GM12865 (cell line): Measurements from ENCODE around the gene TAS2R20.

Experiments
- DNase-seq: peaks from one replicate; pipeline ENCODE4 v3.0.0; 2010; ENCODE audit warnings: low read depth
- H3K4me3 ChIP-seq: 2 replicates; pipeline ENCODE4 v1.5.1; 2011; ENCODE audit warnings: mild to moderate bottlenecking, low read depth, low read length, control low read depth
- TF ChIP-seq, protein P1 (sequence below): IDR thresholded peaks from 2 replicates; pipeline ENCODE4 v1.5.1; 2011; ENCODE audit warnings: low read length, control low read depth, low read depth, inconsistent platforms; ENCODE audit not compliant: insufficient read depth; ENCODE audit errors: missing control alignments

The TAS2R20 gene

DNA sequence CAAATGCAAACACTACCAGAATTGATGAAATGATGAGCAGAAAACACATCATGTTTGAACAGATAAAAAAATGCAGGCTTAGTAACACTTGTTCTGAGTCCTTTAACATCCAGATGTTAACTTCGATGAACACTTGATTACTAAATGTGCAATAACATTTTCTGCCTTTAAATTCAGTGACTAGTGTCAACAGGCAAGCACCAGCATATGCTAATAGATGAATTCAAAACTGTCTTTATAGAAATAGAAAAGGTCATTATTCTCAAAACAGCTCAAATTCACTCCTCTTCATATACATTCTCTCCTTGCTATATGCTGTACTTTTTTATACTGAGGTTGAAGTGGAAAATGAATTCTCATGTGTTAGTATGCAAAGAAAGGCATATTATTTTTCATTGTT, 24.4 kb upstream of the TAS2R20 start, which contains the start of gene TAS2R19:
TAS2R19 (minus strand) TSS at position 101 of the 400 bp plus-strand sequence; CDS start at position 52, 49 bp downstream.
- DNase-seq = no peak
- no peak within 1 kb of the TSS for H3K4me3 ChIP-seq
- TF ChIP-seq, protein P1, sequence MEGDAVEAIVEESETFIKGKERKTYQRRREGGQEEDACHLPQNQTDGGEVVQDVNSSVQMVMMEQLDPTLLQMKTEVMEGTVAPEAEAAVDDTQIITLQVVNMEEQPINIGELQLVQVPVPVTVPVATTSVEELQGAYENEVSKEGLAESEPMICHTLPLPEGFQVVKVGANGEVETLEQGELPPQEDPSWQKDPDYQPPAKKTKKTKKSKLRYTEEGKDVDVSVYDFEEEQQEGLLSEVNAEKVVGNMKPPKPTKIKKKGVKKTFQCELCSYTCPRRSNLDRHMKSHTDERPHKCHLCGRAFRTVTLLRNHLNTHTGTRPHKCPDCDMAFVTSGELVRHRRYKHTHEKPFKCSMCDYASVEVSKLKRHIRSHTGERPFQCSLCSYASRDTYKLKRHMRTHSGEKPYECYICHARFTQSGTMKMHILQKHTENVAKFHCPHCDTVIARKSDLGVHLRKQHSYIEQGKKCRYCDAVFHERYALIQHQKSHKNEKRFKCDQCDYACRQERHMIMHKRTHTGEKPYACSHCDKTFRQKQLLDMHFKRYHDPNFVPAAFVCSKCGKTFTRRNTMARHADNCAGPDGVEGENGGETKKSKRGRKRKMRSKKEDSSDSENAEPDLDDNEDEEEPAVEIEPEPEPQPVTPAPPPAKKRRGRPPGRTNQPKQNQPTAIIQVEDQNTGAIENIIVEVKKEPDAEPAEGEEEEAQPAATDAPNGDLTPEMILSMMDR = no peak

DNA sequence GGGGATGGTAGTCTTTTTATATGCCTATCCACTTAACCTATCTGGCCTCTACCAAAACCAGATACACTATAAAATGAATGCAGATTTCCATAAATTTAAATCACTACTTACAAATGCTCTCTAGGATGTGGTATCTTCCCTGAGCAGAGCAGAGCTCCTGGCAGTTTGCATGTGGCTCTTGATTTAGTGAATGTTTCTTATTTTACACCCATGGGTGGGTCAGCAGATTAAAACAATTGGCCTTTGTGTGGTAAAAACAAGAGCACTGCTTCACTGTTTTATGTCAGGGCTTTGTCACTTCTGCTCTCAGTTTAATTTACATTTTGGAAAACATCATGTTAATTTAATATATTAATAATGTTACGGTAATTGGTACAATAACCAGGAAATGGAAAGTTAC, 18.8 kb upstream of the TAS2R20 start:
- no peak overlapping the region for H3K4me3 ChIP-seq
- no peak for DNase-seq
- TF ChIP-seq, protein P1 = no peak

DNA sequence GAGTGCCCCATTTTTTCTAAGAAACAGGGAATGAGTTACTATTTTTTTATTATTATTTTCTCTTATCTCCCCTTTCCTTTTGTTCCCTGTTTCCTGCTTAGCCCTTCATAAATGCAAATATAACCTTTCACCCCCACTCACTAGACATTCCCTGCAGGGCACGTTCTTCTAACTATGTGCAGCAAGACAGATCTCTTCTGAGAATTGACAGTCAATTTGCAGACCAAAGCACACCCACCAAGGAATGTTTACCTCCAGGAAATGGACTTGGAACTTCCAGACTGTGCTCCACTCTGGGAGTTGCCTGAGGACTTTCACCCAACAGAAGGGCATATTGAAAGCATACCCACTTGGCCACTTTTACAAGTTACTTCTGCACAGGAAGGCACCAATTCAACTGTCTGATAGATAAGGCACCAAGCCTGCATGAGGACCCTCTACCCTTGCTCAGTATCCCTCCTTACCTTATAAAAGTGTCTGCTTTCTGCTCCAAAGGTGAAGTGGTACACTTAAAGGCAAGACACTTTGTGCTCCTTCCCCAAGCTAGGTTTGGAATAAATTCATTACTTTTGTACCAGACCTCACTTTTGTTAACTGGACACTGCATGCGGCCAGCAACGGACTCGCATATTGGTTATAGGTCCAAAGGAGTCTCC, 17.8 kb upstream of the TAS2R20 start:
- H3K4me3 ChIP-seq = no peak overlapping the region
- TF ChIP-seq, protein P1 = no peak
- DNase-seq = no peak

DNA sequence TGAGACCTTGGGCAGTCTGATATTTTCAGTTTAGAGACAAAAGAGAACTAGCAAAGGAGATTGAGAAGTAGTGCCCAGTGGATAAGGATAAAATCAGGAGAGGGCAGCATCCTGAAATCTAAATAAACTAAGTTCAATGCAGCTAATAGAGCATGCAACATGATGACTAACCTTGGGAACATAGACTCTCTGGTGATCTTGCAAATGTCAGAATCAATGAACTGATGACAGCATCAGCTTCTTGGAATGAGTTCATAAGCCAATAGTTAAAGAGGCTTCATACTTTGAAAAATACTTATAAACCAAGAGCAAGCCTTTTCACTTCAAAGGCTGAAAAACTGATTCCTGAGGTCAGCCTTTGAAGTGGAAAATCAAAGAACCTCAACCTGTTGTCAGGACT, 16.1 kb upstream of the TAS2R20 start:
- no peak for DNase-seq
- TF ChIP-seq, protein P1 = no peak
- no peak overlapping the region for H3K4me3 ChIP-seq

DNA sequence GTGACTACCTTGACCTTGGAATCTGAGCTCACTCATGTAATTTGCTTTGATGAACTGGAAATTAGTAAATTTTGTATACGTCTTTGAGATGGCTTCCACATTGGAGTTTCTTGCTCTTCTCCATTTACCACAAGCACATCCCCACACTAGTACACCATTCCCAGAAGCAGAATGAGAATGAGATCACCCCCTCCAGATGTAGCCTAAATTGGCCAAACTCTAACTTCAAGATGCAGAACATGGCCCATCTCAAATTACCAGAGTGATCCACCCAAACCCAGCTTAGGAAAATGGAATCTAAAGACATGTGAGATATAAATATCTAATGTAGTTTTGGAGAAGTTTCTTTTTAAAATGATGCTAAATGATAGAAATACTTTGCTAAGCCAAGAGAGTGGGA, 9.5 kb upstream of the TAS2R20 start:
- TF ChIP-seq, protein P1 = no peak
- DNase-seq = no peak
- H3K4me3 ChIP-seq = no peak overlapping the region

DNA sequence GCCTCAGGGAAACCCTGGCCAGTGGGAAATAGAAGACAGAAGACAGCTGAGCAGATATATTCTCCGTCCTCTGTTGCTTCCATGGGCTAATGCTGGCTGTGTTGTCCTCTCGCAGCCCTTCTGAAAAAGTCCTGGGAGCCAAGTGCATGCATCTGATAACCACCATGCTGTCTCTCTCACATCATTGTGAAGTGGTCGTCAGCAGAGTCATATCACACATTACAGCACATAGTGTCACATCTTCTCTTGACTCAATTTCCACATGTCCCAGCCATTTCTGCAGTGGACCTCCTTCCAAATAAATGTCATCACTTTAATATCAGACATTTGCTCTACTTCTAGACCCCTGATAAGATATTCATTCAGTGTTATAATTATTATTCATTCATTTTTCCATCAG, 3.8 kb downstream of the TAS2R20 start:
- H3K4me3 ChIP-seq = no peak overlapping the region
- TF ChIP-seq, protein P1 = no peak
- DNase-seq = no peak

DNA sequence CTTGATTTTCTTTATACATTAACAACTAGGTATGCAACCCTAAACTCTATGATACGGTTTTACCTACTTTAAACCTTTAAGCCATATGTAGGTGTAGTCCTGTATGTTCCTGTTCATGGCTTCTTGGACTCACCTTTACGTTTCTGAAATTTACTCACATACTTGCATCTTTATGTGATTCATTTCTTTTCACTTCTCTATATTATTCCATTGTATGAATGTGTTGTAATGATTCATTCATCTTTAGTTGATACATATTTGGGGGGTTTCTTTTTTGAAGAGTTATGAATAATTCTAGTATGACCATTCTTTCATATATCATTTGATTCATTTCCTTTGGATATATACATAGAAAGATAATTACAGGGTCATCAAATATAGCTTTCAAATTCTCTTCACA, 9.0 kb downstream of the TAS2R20 start:
- H3K4me3 ChIP-seq = no peak overlapping the region
- no peak for DNase-seq
- TF ChIP-seq, protein P1 = no peak
